ENCODE data around the gene TRIM25.

Gene TRIM25

GRCh38 chr17:56925088-56925487 lies 11.2 kb upstream of the TRIM25 start:
- TF ChIP-seq, protein P1, sequence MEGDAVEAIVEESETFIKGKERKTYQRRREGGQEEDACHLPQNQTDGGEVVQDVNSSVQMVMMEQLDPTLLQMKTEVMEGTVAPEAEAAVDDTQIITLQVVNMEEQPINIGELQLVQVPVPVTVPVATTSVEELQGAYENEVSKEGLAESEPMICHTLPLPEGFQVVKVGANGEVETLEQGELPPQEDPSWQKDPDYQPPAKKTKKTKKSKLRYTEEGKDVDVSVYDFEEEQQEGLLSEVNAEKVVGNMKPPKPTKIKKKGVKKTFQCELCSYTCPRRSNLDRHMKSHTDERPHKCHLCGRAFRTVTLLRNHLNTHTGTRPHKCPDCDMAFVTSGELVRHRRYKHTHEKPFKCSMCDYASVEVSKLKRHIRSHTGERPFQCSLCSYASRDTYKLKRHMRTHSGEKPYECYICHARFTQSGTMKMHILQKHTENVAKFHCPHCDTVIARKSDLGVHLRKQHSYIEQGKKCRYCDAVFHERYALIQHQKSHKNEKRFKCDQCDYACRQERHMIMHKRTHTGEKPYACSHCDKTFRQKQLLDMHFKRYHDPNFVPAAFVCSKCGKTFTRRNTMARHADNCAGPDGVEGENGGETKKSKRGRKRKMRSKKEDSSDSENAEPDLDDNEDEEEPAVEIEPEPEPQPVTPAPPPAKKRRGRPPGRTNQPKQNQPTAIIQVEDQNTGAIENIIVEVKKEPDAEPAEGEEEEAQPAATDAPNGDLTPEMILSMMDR (conservative IDR thresholded peaks at IDR 0.05): no peak
- H3K27ac ChIP-seq: no peak overlapping the region

- TF ChIP-seq, protein P1 (conservative IDR thresholded peaks at IDR 0.05): no peak
- no peak overlapping the region for H3K27ac ChIP-seq
Observed at GRCh38 chr17:56919717-56920116, 5.9 kb upstream of the TRIM25 start.

- TF ChIP-seq, protein P1 (conservative IDR thresholded peaks at IDR 0.05): no peak
- H3K27ac ChIP-seq: no peak overlapping the region
Observed at GRCh38 chr17:56918916-56919315, 5.1 kb upstream of the TRIM25 start.

DNA sequence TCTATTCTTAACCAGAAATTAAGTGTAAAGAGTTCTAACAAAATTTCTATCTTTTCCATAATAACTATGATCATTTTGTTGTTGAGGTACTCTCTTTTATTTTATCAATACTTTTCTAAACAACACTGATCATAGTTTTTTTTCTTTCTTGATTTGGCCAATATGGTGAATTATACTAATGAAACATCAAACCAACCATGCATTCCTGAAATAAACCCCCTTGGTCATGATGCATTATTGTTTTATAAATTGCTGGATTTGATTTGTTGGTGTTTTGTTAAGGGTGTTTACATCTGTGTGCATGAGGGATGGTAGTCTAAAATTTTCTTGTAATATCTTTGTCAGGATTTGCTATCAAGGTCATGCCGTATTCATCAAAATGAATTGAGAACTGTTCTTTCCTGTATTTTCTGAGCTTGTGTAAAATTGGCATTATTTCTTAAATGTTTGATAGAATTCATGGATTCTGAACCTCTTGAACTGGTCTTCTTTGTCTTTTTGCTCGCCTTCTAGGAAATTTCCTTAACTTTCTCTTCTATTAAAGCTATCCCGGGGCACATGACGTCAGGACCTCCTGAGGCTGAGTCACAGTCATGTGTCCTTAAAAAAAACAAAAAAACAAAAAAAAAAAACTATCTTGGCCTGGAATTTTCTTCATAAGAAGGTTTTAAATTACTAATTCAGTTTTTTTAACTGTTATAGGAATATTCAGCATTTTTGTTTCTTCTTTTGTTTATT lies 3.9 kb upstream of the TRIM25 start:
- H3K27ac ChIP-seq: no peak overlapping the region
- TF ChIP-seq, protein P1 (conservative IDR thresholded peaks at IDR 0.05): no peak

DNA sequence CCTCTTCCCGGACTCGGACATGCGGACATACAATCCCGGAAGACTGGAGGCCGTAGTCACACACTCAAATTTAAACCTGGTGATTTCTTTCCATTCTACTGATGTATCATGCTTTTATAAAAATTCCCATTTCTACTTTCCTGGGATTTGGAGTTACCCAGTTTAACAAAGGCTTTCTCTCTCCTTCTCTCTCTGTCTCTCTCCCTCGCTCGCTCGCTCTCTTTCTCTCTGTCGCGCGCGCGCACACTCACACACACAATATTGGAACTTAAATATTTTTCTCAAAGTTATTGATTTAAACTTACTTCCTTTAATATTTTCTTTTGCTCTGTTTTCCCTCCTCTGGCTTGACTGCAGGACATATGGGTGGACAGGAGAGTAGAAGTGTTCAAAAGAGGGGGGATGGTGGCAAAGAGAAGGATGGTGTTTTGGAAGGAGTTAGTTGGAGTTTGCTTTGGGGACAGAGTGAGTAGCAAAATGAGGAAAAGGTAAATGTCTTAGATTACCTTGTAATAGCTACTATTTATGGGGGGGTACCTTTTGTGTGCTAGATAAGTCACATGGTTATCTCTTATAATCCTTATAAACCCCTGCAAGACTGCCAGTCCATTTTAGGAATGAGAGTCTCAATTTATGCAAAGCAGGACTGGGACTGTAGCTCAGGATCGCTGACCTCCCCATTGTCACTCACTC lies 878 bp upstream of the TRIM25 start:
- TF ChIP-seq, protein P1 (conservative IDR thresholded peaks at IDR 0.05): no peak
- H3K27ac ChIP-seq: peak overlapping the region; percentile 86

GRCh38 chr17:56913353-56913866 lies 439 bp downstream of the TRIM25 start:
- H3K27ac ChIP-seq: peak overlapping the region; percentile 86

DNA sequence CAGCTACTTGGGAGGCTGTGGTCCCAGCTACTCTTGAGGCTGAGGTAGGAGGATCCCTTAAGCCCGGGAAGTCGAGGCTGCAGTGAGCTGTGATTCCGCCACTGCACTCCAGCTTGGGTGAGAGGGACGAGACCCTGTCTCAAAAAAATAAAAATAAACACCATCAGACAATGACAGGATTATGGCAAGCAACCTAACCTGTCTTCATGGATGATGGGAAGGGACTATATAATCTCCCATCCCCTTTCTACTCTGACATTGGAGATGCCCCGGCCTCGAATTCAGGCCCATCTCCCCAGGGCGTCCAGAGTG lies 893 bp downstream of the TRIM25 start:
- H3K27ac ChIP-seq: peak overlapping the region; percentile 86
- TF ChIP-seq, protein P1 (conservative IDR thresholded peaks at IDR 0.05): no peak

More at GRCh38 chr17:56913353-56913866, 439 bp downstream of the TRIM25 start:
- TF ChIP-seq, protein P1 (conservative IDR thresholded peaks at IDR 0.05): no peak
